ENCODE data around the gene GRIP2. TPM values are rescaled to one million over a fixed set of nuclear protein-coding genes. Genes with fewer than 3 reads are reported as not detected.

The GRIP2 gene
- total and polyA plus RNA-seq, 2 donors (not counting 3 experiments of a cell fraction or from before 2014, with no cell fraction given), result not detected

- no peak for FAIRE-seq
- CTCF ChIA-PET, result interaction anchor here (4.0 to 4.1 kb wide), 2 partner anchors 202 to 261 kb away, joined by 31 to 54 read pairs; no protein-coding TSS in a partner anchor
- H3K79me2 ChIP-seq (ENCODE audit: control insufficient read depth, insufficient read depth, low read length), result no peaks in the 10 kb centered on the region
- H3K4me2 ChIP-seq (ENCODE audit: insufficient read depth, low read length), result no peak overlapping the region
- H3K9me3 ChIP-seq (replicated peaks; ENCODE audit: control insufficient read depth, insufficient read depth, low read length), result no peaks in the 10 kb centered on the region
- intact Hi-C loops (cut with micrococcal nuclease) (loop anchor here (10.0 kb wide), 1 partner anchor 810 kb away; no protein-coding TSS in a partner anchor), dilution Hi-C loops (cut with MboI; ENCODE audit: extremely low pct_ligation_motif_present, low sequenced_read_pairs) (no loop called here)
- no peak overlapping the region for H3K9ac ChIP-seq (replicated peaks; ENCODE audit: extremely low read depth, insufficient read depth, low read length)
- H3K4me1 ChIP-seq (ENCODE audit: control insufficient read depth, extremely low read depth, insufficient read depth, low read length), result peaks cover 22% of the 10 kb centered on the region
- no peak for DNase-seq (ENCODE audit: low read depth, low spot score)
- peaks cover 0 to 6% of the 10 kb centered on the region in 2 experiments for H3K36me3 ChIP-seq (ENCODE audit: control insufficient read depth in 2 of 2, extremely low read depth in 1 of 2, insufficient read depth in 2 of 2, low read length in 2 of 2)
- no peaks in the 10 kb centered on the region for H3K9me1 ChIP-seq (replicated peaks; ENCODE audit: control insufficient read depth, extremely low read depth, insufficient read depth, low read length)
- POLR2A ChIA-PET, result no interaction called here
- no peak overlapping the region for H2AFZ ChIP-seq (ENCODE audit: low read depth, low read length)
- H3K27me3 ChIP-seq (ENCODE audit: control insufficient read depth in 2 of 2, insufficient read depth in 2 of 2, low read length in 2 of 2), result no peaks in the 10 kb centered on the region
- H3K4me3 ChIP-seq (replicated peaks in 1 of 3; ENCODE audit: insufficient read depth in 1 of 3, low read depth in 1 of 3, low read length in 3 of 3), result no peak overlapping the region
- TF ChIP-seq JUN (IDR thresholded peaks at IDR 0.05; ENCODE audit: borderline replicate concordance, insufficient read depth, insufficient read length, low read depth), result no peak
- TF ChIP-seq MYC (IDR thresholded peaks at IDR 0.05; ENCODE audit: low read depth, low read length), result no peak
- no peak for TF ChIP-seq GATA2 (IDR thresholded peaks at IDR 0.05; ENCODE audit: insufficient read depth, insufficient read length, low read depth, low read length)
- TF ChIP-seq, protein P1, sequence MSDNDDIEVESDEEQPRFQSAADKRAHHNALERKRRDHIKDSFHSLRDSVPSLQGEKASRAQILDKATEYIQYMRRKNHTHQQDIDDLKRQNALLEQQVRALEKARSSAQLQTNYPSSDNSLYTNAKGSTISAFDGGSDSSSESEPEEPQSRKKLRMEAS (IDR thresholded peaks at IDR 0.05; ENCODE audit: insufficient read depth, insufficient read length), result no peak
- TF ChIP-seq EZH2 (IDR thresholded peaks at IDR 0.05; ENCODE audit: borderline replicate concordance, low read depth, low read length, severe bottlenecking), result no peak
- no peak for TF ChIP-seq FOS (IDR thresholded peaks at IDR 0.05; ENCODE audit: borderline replicate concordance, insufficient read depth, low read length)
- TF ChIP-seq CTCF (IDR thresholded peaks at IDR 0.05; ENCODE audit: extremely low read depth in 1 of 2, insufficient read depth in 1 of 2, low read depth in 1 of 2, low read length in 2 of 2), result no peak
- TF ChIP-seq POLR2A (IDR thresholded peaks at IDR 0.05; ENCODE audit: low read depth, low read length), result no peak
- TF ChIP-seq POLR2AphosphoS5 (IDR thresholded peaks at IDR 0.05; ENCODE audit: insufficient read depth, low read depth, low read length), result no peak
- no peak overlapping the region for H3K27ac ChIP-seq (ENCODE audit: insufficient read depth, low read depth, low read length)
- no TSS peak for BruUV-seq (replicated peaks)
- no peaks in the 10 kb centered on the region for H4K20me1 ChIP-seq (replicated peaks; ENCODE audit: control insufficient read depth, extremely low read depth, insufficient read depth, low read length)
Observed at GRCh38 chr3:14464521-14464920, 75.6 kb downstream of the GRIP2 start.

Data from endothelial cell of umbilical vein (primary cell).